Left ventricle myocardium inferior (tissue), 1 donor: ENCODE data around the gene ANGPT4. TPM values are rescaled to one million over a fixed set of nuclear protein-coding genes. Genes with fewer than 3 reads are reported as not detected.

Experiments used
- DNase-seq: peaks from one replicate; pipeline ENCODE4 v3.0.0-alpha.2; 2020
- H3K27ac ChIP-seq: fragments of 200-600 bp; replicated peaks from 2 replicates; pipeline ENCODE4 v1.8.0; 2021
- H3K27me3 ChIP-seq: fragments of 200-600 bp; 2 replicates; pipeline ENCODE4 v1.8.0; 2021; ENCODE audit warnings: low read depth
- H3K36me3 ChIP-seq: fragments of 200-600 bp; 2 replicates; pipeline ENCODE4 v1.8.0; 2021
- H3K4me1 ChIP-seq: fragments of 200-600 bp; 2 replicates; pipeline ENCODE4 v1.8.0; 2021
- H3K4me3 ChIP-seq: fragments of 200-600 bp; 2 replicates; pipeline ENCODE4 v1.8.0; 2021; ENCODE audit warnings: mild to moderate bottlenecking, moderate library complexity
- H3K9me3 ChIP-seq: fragments of 200-600 bp; replicated peaks from 2 replicates; pipeline ENCODE4 v1.8.0; 2021
- intact Hi-C: fragments of 100-400 bp; cut with micrococcal nuclease; formaldehyde crosslinking; loops from one replicate; pipeline ENCODE4 v1.11.0; 2022
- total RNA-seq: library from RNA; stranded (reverse); fragmentation: NEBNext Ultra II Directional; extraction: Animal tissue kit (Norgen Biotek cat#: 25700); gene quantifications from one replicate; pipeline ENCODE4 v1.2.1, GENCODE V29; 2021
- TF ChIP-seq, protein P1 (sequence below): fragments of 200-600 bp; IDR thresholded peaks from 2 replicates; pipeline ENCODE4 v1.8.0; 2021; ENCODE audit warnings: antibody characterized with exemption, mild to moderate bottlenecking, borderline replicate concordance
- donor health status: DM: no; HTN: yes; CAD: no; lungs with severe emphysema.

Gene ANGPT4
- total RNA-seq, 1 donor from 2014 or later = 0.05 TPM

DNA sequence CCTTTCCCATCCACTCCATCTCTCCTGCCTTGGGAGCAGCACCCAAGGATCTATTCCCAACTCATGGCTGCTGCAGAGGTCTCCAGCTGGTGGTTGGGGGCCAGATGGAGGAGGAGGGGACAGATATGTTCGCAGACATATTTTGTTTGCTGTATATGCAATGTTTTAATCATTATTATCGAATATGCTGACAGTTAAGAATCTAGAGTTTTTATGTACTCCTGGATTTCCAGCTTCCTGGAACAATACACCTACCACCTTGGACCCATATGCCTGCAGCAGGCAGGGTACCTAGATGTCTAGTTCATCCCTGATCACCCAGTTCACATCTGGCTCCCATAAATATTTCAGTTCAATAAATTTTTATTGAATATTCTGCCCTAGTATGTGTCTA, 73.6 kb downstream of the ANGPT4 start:
- Histone ChIP-seq H3K36me3 (no peaks in the 10 kb centered on the region), H3K4me1 (peaks cover 51% of the 10 kb centered on the region), H3K27ac (no peak overlapping the region), H3K4me3 (no peak overlapping the region), H3K27me3 (peaks cover 11% of the 10 kb centered on the region), H3K9me3 (peaks cover 12% of the 10 kb centered on the region)
- TF ChIP-seq, protein P1, sequence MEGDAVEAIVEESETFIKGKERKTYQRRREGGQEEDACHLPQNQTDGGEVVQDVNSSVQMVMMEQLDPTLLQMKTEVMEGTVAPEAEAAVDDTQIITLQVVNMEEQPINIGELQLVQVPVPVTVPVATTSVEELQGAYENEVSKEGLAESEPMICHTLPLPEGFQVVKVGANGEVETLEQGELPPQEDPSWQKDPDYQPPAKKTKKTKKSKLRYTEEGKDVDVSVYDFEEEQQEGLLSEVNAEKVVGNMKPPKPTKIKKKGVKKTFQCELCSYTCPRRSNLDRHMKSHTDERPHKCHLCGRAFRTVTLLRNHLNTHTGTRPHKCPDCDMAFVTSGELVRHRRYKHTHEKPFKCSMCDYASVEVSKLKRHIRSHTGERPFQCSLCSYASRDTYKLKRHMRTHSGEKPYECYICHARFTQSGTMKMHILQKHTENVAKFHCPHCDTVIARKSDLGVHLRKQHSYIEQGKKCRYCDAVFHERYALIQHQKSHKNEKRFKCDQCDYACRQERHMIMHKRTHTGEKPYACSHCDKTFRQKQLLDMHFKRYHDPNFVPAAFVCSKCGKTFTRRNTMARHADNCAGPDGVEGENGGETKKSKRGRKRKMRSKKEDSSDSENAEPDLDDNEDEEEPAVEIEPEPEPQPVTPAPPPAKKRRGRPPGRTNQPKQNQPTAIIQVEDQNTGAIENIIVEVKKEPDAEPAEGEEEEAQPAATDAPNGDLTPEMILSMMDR = no peak
- DNase-seq = no peak
- intact Hi-C loops = no loop called here

DNA sequence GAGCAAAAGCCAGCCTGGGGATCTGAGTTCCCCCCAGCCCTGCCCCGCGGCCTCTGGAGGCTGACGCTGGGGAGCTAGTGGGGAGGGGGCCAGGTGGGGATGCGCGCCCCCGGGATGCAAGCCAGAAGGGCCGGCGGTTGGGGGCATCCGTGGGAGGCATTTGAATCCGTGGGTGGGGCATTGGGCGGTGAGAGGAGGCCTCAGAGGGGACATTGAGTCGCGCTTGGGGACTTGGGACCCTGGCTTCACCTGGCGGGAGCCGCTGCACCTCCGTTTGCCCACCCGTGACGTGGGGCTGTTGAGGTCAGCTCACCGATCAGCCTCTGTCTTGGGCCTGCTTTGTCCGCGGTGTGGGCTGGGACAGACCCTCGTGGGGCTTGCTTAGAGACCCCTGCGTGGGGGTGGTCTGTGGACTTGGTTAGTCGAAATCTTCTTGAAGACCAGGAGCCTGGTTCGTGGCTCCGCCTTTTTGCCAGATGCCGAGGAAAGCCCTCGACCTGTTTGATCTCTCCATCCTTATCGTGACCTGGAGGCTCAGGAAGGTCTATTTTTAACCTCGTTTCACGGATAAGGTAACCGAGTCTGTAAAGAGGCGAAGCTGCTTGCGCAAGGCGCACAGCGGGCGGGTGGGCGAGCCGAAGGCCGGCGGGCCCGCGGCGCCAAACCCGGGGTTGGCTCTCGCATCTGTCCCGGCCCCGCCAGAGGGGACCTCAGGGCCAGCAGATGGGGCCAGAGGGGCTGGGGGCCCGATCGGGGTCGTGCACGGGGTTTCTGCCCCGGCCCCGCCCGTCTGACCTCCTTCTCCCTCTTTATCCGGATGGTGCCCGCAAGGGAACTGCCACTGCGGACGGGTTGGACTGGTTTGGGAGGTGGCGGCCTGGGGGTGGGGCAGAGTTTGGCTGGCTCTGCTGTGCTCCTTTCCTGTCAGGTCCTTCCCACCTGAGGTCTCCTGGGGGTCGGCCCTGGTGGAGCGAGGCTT, 74.3 kb downstream of the ANGPT4 start:
- Histone ChIP-seq H3K27me3 (peaks cover 11% of the 10 kb centered on the region), H3K9me3 (peaks cover 13% of the 10 kb centered on the region), H3K36me3 (no peaks in the 10 kb centered on the region), H3K27ac (no peak overlapping the region), H3K4me3 (peak overlapping the region; percentile 62), H3K4me1 (peaks cover 45% of the 10 kb centered on the region)
- TF ChIP-seq, protein P1 = no peak
- no peak for DNase-seq
- intact Hi-C loops = no loop called here

DNA sequence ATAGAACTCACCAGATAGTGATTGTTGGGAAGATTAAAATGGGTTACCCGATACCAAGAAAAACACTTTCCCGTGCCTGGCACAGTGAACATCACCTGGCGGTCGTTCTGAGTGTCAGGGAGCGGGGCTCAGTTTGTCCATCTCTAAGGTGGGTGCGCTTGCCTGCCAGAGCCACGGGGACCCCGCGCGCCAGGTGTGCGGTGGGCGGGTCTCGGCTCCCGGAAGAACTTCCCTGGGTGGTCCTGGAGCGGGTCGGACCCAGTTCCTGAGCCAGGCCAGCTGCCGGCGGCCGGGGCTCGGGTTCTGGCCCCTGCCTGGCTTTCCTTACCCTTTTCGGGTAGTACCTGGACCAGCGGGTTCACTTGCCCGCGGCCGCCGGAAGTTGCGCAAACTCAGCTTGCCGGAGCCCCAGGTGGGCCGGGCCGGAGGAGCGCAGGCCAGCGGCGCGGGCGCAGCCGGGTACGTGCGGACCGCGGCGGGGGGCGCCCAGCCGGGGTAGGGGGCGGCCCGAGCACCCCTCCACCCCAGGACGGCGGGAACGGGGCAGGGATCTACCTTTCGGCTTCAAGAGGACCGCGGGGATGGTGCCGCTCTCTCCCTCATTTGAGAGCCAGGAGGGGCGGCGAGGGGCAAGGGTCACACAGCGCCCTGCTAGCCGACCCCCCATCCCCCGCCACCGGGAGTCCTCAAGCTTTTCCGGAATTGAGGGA, 75.1 kb downstream of the ANGPT4 start:
- no peak for DNase-seq
- TF ChIP-seq, protein P1 = no peak
- Histone ChIP-seq H3K4me1 (peaks cover 44% of the 10 kb centered on the region), H3K27ac (no peak overlapping the region), H3K36me3 (no peaks in the 10 kb centered on the region), H3K4me3 (peak overlapping the region; percentile 62), H3K27me3 (peaks cover 11% of the 10 kb centered on the region), H3K9me3 (peaks cover 13% of the 10 kb centered on the region)
- intact Hi-C loops = no loop called here

DNA sequence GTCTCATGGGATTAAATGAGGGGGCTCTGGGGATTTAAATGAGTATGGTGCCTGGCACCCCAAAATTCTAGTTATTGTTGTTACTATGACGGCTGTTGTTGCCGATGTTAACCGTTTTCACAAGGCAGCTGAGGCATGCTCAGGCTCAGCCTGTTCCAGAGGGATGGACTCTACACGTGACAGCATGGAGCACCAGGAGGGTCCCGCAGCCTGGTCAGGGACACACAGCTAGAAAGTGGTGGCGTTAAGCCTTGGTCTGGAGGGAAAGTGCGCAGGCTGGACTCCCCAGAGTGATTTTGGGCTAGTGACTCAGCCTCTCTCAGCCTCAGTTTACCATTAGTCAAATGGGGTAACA, 75.7 kb downstream of the ANGPT4 start:
- H3K4me3 ChIP-seq = no peak overlapping the region
- peaks cover 11% of the 10 kb centered on the region for H3K27me3 ChIP-seq
- no peak overlapping the region for H3K27ac ChIP-seq
- no peaks in the 10 kb centered on the region for H3K36me3 ChIP-seq
- H3K4me1 ChIP-seq = peaks cover 44% of the 10 kb centered on the region
- intact Hi-C loops = no loop called here
- TF ChIP-seq, protein P1 = no peak
- peaks cover 13% of the 10 kb centered on the region for H3K9me3 ChIP-seq
- DNase-seq = no peak

DNA sequence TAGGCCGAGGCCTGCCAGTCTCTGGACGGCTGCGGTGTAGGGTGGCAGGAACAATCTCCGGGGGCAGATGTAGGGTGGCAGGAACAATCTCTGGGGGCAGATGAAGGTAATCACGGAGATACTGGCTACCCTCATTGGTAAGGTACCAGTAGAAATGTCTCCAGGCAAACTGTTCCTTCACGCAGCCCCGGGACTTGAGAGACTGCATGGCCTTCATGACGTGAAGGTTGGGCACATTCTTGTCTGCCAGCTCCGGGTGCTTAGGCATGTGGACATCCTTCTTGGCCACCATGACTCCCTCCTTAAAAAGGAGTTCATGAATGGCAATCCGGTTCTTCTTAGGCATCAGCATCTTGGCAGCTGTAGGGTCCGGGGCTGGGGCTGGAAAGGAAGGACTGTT, 76.5 kb downstream of the ANGPT4 start:
- no peak overlapping the region for H3K27ac ChIP-seq
- H3K9me3 ChIP-seq = peaks cover 13% of the 10 kb centered on the region
- intact Hi-C loops = no loop called here
- peaks cover 11% of the 10 kb centered on the region for H3K27me3 ChIP-seq
- H3K4me3 ChIP-seq = no peak overlapping the region
- TF ChIP-seq, protein P1 = no peak
- no peaks in the 10 kb centered on the region for H3K36me3 ChIP-seq
- H3K4me1 ChIP-seq = peaks cover 44% of the 10 kb centered on the region
- DNase-seq = no peak
